Colonic mucosa (tissue), 4 donors: ENCODE results near the gene B3GALT6. TPM values are rescaled to one million over a fixed set of nuclear protein-coding genes. Genes with fewer than 3 reads are reported as not detected.
A peak's percentile ranks its signal among the peaks of the same experiment; 100 is the strongest.

Experiments used
- DNase-seq: peaks from one replicate; pipeline ENCODE4 v3.0.0-alpha.2; 2020
- H3K27ac ChIP-seq: fragments of 200-600 bp; one replicate; pipeline ENCODE4 v1.8.0; 2021
- H3K27me3 ChIP-seq: fragments of 200-600 bp; one replicate; pipeline ENCODE4 v1.8.0; 2021
- H3K36me3 ChIP-seq: fragments of 200-600 bp; one replicate; pipeline ENCODE4 v1.8.0; 2021
- H3K4me1 ChIP-seq: fragments of 200-600 bp; one replicate; pipeline ENCODE4 v1.8.0; 2021; ENCODE audit warnings: mild to moderate bottlenecking
- H3K4me3 ChIP-seq: fragments of 200-600 bp; one replicate; pipeline ENCODE4 v1.8.0; 2021
- H3K9ac ChIP-seq, 2 donors: one replicate each; pipeline ENCODE4 v1.7.0; 2013; ENCODE audit warnings: control low read depth in 2 of 2, low read depth in 2 of 2, low read length in 2 of 2
- H3K9me3 ChIP-seq: fragments of 200-600 bp; one replicate; pipeline ENCODE4 v1.8.0; 2021
- intact Hi-C: fragments of 100-400 bp; cut with DNase I; formaldehyde crosslinking; loops from one replicate; pipeline ENCODE4 v1.14.1; 2022
- total RNA-seq, 2 donors: library from RNA; stranded (reverse); fragmentation: NEBNext Ultra II Directional in 1 of 2; extraction: Animal tissue kit (Norgen Biotek cat#: 25700) in 1 of 2; gene quantifications; one replicate each; pipeline ENCODE4 v1.2.1, GENCODE V29; 2021
- TF ChIP-seq, protein P1 (sequence below): fragments of 200-600 bp; IDR thresholded peaks from one replicate; pipeline ENCODE4 v1.8.0; 2022; ENCODE audit warnings: antibody characterized with exemption, mild to moderate bottlenecking
- donor health status: healthy.
- donor health status: DM: no; HTN: no; CAD: no.
- donor health status: DM: no; HTN: no; CAD: no.

B3GALT6 gene
- total RNA-seq, 2 donors from 2014 or later: 8.0 to 12.0 TPM

- intact Hi-C loops: no loop called here
- Histone ChIP-seq H3K36me3 (no peaks in the 10 kb centered on the region), H3K27ac (peak within 1 kb of the TSS; percentile 65), H3K4me1 (peaks cover 16% of the 10 kb centered on the region), H3K9me3 (no peaks in the 10 kb centered on the region), H3K27me3 (no peaks in the 10 kb centered on the region), H3K9ac (peak within 1 kb of the TSS; percentile 92 to 99), H3K4me3 (peak within 1 kb of the TSS; percentile 98)
- TF ChIP-seq, protein P1, sequence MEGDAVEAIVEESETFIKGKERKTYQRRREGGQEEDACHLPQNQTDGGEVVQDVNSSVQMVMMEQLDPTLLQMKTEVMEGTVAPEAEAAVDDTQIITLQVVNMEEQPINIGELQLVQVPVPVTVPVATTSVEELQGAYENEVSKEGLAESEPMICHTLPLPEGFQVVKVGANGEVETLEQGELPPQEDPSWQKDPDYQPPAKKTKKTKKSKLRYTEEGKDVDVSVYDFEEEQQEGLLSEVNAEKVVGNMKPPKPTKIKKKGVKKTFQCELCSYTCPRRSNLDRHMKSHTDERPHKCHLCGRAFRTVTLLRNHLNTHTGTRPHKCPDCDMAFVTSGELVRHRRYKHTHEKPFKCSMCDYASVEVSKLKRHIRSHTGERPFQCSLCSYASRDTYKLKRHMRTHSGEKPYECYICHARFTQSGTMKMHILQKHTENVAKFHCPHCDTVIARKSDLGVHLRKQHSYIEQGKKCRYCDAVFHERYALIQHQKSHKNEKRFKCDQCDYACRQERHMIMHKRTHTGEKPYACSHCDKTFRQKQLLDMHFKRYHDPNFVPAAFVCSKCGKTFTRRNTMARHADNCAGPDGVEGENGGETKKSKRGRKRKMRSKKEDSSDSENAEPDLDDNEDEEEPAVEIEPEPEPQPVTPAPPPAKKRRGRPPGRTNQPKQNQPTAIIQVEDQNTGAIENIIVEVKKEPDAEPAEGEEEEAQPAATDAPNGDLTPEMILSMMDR: no peak
- peak; percentile 94 for DNase-seq
Measured at GRCh38 chr1:1273512-1274298, 41.7 kb downstream of the B3GALT6 start, which contains the start of gene UBE2J2. Gene UBE2J2 (minus strand): TSS chr1:1273854. CDS start chr1:1267992, 5,862 bp downstream.

GRCh38 chr1:1274299-1274930 lies 42.4 kb downstream of the B3GALT6 start:
- no peaks in the 10 kb centered on the region for H3K27me3 ChIP-seq
- H3K4me3 ChIP-seq: peak overlapping the region; percentile 98
- DNase-seq: no peak
- peak overlapping the region; percentile 65 for H3K27ac ChIP-seq
- H3K9ac ChIP-seq: peak overlapping the region; percentile 63 to 66
- intact Hi-C loops: no loop called here
- H3K9me3 ChIP-seq: no peaks in the 10 kb centered on the region
- H3K4me1 ChIP-seq: peaks cover 16% of the 10 kb centered on the region
- TF ChIP-seq, protein P1: no peak
- no peaks in the 10 kb centered on the region for H3K36me3 ChIP-seq

GRCh38 chr1:1274931-1275431 lies 42.9 kb downstream of the B3GALT6 start:
- H3K9me3 ChIP-seq: no peaks in the 10 kb centered on the region
- H3K4me3 ChIP-seq: no peak overlapping the region
- H3K9ac ChIP-seq: peak overlapping the region; percentile 63 to 66
- TF ChIP-seq, protein P1: no peak
- H3K27ac ChIP-seq: no peak overlapping the region
- no peak for DNase-seq
- H3K27me3 ChIP-seq: no peaks in the 10 kb centered on the region
- no peaks in the 10 kb centered on the region for H3K36me3 ChIP-seq
- intact Hi-C loops: no loop called here
- H3K4me1 ChIP-seq: peaks cover 16% of the 10 kb centered on the region

DNA sequence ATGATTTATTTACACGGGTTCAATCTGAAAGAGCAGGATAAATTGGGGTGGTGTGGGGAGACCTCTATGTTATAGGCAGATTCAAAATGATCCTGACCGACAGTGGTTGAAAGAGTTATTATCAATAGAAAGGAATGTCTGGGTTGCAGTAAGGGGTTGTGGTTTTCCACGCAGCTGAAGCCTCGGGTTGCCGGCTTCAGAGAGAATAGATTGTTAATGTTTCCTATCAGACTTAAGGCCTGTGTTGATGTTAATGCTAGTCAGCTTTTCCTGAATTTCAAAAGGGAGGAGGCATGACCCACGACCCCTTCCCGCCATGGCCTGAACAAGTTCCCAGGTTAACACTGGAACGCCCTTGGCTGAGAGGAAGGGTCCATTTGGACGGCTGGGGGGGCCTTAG lies 43.8 kb downstream of the B3GALT6 start:
- Histone ChIP-seq H3K4me1 (peaks cover 15% of the 10 kb centered on the region), H3K9me3 (no peaks in the 10 kb centered on the region), H3K4me3 (no peak overlapping the region), H3K27ac (no peak overlapping the region), H3K9ac (no peak overlapping the region), H3K36me3 (no peaks in the 10 kb centered on the region), H3K27me3 (no peaks in the 10 kb centered on the region)
- DNase-seq: no peak
- intact Hi-C loops: no loop called here
- TF ChIP-seq, protein P1: no peak

- no peaks in the 10 kb centered on the region for H3K27me3 ChIP-seq
- intact Hi-C loops: no loop called here
- H3K9ac ChIP-seq: no peak overlapping the region
- H3K27ac ChIP-seq: no peak overlapping the region
- TF ChIP-seq, protein P1: no peak
- DNase-seq: no peak
- no peak overlapping the region for H3K4me3 ChIP-seq
- peaks cover 6% of the 10 kb centered on the region for H3K4me1 ChIP-seq
- H3K36me3 ChIP-seq: no peaks in the 10 kb centered on the region
- no peaks in the 10 kb centered on the region for H3K9me3 ChIP-seq
Measured at GRCh38 chr1:1278620-1279019, 46.6 kb downstream of the B3GALT6 start.
